ENCODE results near the gene HAUS2.

DNA sequence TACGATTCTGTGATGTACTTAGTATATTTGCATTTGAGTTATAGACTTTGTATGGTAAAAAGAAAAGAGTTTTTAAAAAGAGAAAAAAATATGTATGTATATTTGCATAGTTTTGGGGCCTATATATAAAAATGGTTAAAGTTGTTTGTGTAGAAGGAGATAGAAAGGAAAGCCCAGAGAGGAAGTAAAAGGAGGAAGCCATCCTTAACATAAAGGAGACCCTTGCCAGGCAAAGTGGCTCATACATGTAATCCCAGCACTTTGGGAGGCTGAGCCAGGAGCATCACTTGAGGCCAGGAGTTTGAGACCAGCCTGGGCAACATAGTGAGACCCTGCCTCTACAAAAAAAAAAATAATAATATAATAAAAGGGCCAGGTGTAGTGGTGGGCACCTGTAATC is 44.8 kb upstream of the HAUS2 start:
- TF ChIP-seq POLR2A (IDR thresholded peaks at IDR 0.05) (no peak), EP300 (IDR thresholded peaks at IDR 0.05) (no peak), POLR2AphosphoS5 (IDR thresholded peaks at IDR 0.05) (no peak)
- TF ChIP-seq, protein P1, sequence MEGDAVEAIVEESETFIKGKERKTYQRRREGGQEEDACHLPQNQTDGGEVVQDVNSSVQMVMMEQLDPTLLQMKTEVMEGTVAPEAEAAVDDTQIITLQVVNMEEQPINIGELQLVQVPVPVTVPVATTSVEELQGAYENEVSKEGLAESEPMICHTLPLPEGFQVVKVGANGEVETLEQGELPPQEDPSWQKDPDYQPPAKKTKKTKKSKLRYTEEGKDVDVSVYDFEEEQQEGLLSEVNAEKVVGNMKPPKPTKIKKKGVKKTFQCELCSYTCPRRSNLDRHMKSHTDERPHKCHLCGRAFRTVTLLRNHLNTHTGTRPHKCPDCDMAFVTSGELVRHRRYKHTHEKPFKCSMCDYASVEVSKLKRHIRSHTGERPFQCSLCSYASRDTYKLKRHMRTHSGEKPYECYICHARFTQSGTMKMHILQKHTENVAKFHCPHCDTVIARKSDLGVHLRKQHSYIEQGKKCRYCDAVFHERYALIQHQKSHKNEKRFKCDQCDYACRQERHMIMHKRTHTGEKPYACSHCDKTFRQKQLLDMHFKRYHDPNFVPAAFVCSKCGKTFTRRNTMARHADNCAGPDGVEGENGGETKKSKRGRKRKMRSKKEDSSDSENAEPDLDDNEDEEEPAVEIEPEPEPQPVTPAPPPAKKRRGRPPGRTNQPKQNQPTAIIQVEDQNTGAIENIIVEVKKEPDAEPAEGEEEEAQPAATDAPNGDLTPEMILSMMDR (IDR thresholded peaks at IDR 0.05) = no peak
